H1 (cell line): ENCODE measurements around the gene ZNF536. TPM values are rescaled to one million over a fixed set of nuclear protein-coding genes. Genes with fewer than 3 reads are reported as not detected.

Source experiments
- CTCF ChIA-PET: fragments of 300-600 bp; sonication (Branson Sonifier 250); formaldehyde crosslinking; loops from one replicate; lab custom pipeline; 2021; ENCODE audit not compliant: partially characterized antibody; lab: Charles Lee
- POLR2A ChIA-PET: fragments of 300-600 bp; sonication (Branson Sonifier 250); formaldehyde crosslinking; loops from one replicate; lab custom pipeline; 2021; ENCODE audit warnings: inconsistent platforms; ENCODE audit not compliant: partially characterized antibody; lab: Charles Lee
- DNase-seq, 2 experiments: peaks; one replicate each; pipeline versions ENCODE4 v3.0.0 to v3.0.0-alpha.2; 2010 to 2022; ENCODE audit warnings: low spot score in 2 of 2, low read depth in 1 of 2, mixed read lengths in 1 of 2
- FAIRE-seq: peaks from 2 replicates; lab custom pipeline; 2011; peaks lifted over from hg19 to GRCh38; lab: Jason Lieb, UNC
- H2AFZ ChIP-seq: 2 replicates; pipeline ENCODE4 v1.8.1; 2012; ENCODE audit warnings: low read length, inconsistent platforms
- H2AK5ac ChIP-seq: 2 replicates; pipeline ENCODE4 v1.6.1; 2013; ENCODE audit warnings: low read depth, low read length
- H2BK120ac ChIP-seq: replicated peaks from 2 replicates; pipeline ENCODE3; 2013; ENCODE audit warnings: low read depth, low read length, inconsistent platforms
- H2BK12ac ChIP-seq: 2 replicates; pipeline ENCODE4 v1.6.1; 2013; ENCODE audit warnings: low read depth, low read length
- H2BK15ac ChIP-seq: 2 replicates; pipeline ENCODE4 v1.6.1; 2013; ENCODE audit warnings: low read length
- H2BK20ac ChIP-seq: 2 replicates; pipeline ENCODE4 v1.6.1; 2013; ENCODE audit warnings: low read length
- H2BK5ac ChIP-seq: 2 replicates; pipeline ENCODE4 v1.6.1; 2013; ENCODE audit warnings: low read depth, low read length
- H3K14ac ChIP-seq: 2 replicates; pipeline ENCODE4 v1.6.1; 2013; ENCODE audit warnings: inconsistent platforms; ENCODE audit not compliant: insufficient read length
- H3K18ac ChIP-seq: 2 replicates; pipeline ENCODE4 v1.6.1; 2013; ENCODE audit warnings: low read length; ENCODE audit errors: extremely low read depth
- H3K23ac ChIP-seq: 2 replicates; pipeline ENCODE4 v1.6.1; 2013; ENCODE audit warnings: inconsistent platforms; ENCODE audit not compliant: insufficient read length
- H3K23me2 ChIP-seq: 2 replicates; pipeline ENCODE4 v1.6.1; 2013; ENCODE audit warnings: low read depth, low read length
- H3K27ac ChIP-seq: 2 replicates; pipeline ENCODE4 v1.6.1; 2011; ENCODE audit warnings: low read depth, low read length, inconsistent platforms
- H3K27me3 ChIP-seq, 4 experiments: replicated peaks in 1 of 4; 1 replicate in 1 of 4; 2 replicates in 3 of 4; pipeline versions ENCODE4 v1.6.1 to v1.8.1; 2011 to 2013; ENCODE audit warnings: low read length in 3 of 4, mild to moderate bottlenecking in 3 of 4, inconsistent platforms in 2 of 4, mixed read lengths in 2 of 4, moderate library complexity in 1 of 4; ENCODE audit not compliant: control insufficient read depth in 3 of 4, insufficient read depth in 3 of 4; ENCODE audit errors: extremely low read depth in 1 of 4
- H3K36me3 ChIP-seq, 4 experiments: 2 replicates each; pipeline versions ENCODE4 v1.6.1 to v1.8.1; 2011 to 2013; ENCODE audit warnings: mild to moderate bottlenecking in 4 of 4, low read length in 3 of 4, moderate library complexity in 2 of 4, control low read depth in 1 of 4, inconsistent platforms in 1 of 4; ENCODE audit not compliant: insufficient read depth in 4 of 4, control insufficient read depth in 2 of 4
- H3K4ac ChIP-seq: replicated peaks from 2 replicates; pipeline ENCODE3; 2013; ENCODE audit warnings: low read length, low read depth, mixed read lengths, inconsistent platforms; ENCODE audit not compliant: insufficient read length
- H3K4me1 ChIP-seq, 4 experiments: replicated peaks in 1 of 4; 1 replicate in 1 of 4; 2 replicates in 3 of 4; pipeline versions ENCODE4 v1.6.1 to v1.8.1; 2011 to 2013; ENCODE audit warnings: low read length in 3 of 4, inconsistent platforms in 2 of 4, mixed read lengths in 1 of 4; ENCODE audit not compliant: insufficient read depth in 4 of 4, control insufficient read depth in 3 of 4
- H3K4me2 ChIP-seq, 2 experiments: 2 replicates each; pipeline versions ENCODE4 v1.6.1 to v1.8.1; 2011 to 2013; ENCODE audit warnings: low read depth in 2 of 2, low read length in 2 of 2, control low read depth in 1 of 2, inconsistent platforms in 1 of 2, mild to moderate bottlenecking in 1 of 2; ENCODE audit not compliant: insufficient read depth in 1 of 2
- H3K4me3 ChIP-seq, 4 experiments: fragments of 200-600, 300-600 bp in 1 of 4; sonication (generic), shearing (Covaris generic), sonication (Bioruptor Twin) in 1 of 4; 2 replicates each; pipeline versions ENCODE4 v1.5.1 to v1.8.1; 2011 to 2016; ENCODE audit warnings: low read length in 4 of 4, low read depth in 3 of 4, control low read depth in 2 of 4, inconsistent platforms in 2 of 4, mild to moderate bottlenecking in 2 of 4, mixed read lengths in 1 of 4, moderate library complexity in 1 of 4; ENCODE audit not compliant: insufficient read depth in 2 of 4; ENCODE audit errors: extremely low read depth in 1 of 4
- H3K56ac ChIP-seq: replicated peaks from 2 replicates; pipeline ENCODE3; 2013; ENCODE audit warnings: low read depth, mild to moderate bottlenecking, mixed read lengths, low read length, inconsistent platforms; ENCODE audit not compliant: insufficient read length
- H3K79me1 ChIP-seq: 2 replicates; pipeline ENCODE4 v1.6.1; 2013; ENCODE audit warnings: low read depth, low read length, control low read depth
- H3K79me2 ChIP-seq, 2 experiments: 2 replicates each; pipeline versions ENCODE4 v1.6.1 to v1.8.1; 2012 to 2013; ENCODE audit warnings: low read length in 2 of 2, mild to moderate bottlenecking in 2 of 2, inconsistent platforms in 1 of 2; ENCODE audit not compliant: insufficient read depth in 2 of 2, control insufficient read depth in 1 of 2
- H3K9ac ChIP-seq, 4 experiments: replicated peaks in 1 of 4; 1 replicate in 1 of 4; 2 replicates in 3 of 4; pipeline versions ENCODE4 v1.6.1 to v1.8.1; 2011 to 2013; ENCODE audit warnings: low read depth in 3 of 4, low read length in 3 of 4, control low read depth in 2 of 4, mild to moderate bottlenecking in 2 of 4, moderate library complexity in 2 of 4, inconsistent platforms in 1 of 4; ENCODE audit errors: extremely low read depth in 1 of 4
- H3K9me3 ChIP-seq, 2 experiments: 2 replicates each; pipeline versions ENCODE4 v1.6.1 to v1.8.1; 2012 to 2013; ENCODE audit warnings: mild to moderate bottlenecking in 2 of 2, moderate library complexity in 2 of 2, control low read depth in 1 of 2, inconsistent platforms in 1 of 2, low read depth in 1 of 2, low read length in 1 of 2, mixed read lengths in 1 of 2; ENCODE audit not compliant: insufficient read depth in 2 of 2
- H4K20me1 ChIP-seq, 2 experiments: replicated peaks in 1 of 2; 2 replicates each; pipeline versions ENCODE3 to v1.8.1; 2011 to 2013; ENCODE audit warnings: inconsistent platforms in 2 of 2, low read length in 2 of 2, mild to moderate bottlenecking in 1 of 2; ENCODE audit not compliant: insufficient read depth in 2 of 2, control insufficient read depth in 1 of 2
- H4K5ac ChIP-seq: 2 replicates; pipeline ENCODE4 v1.6.1; 2013; ENCODE audit warnings: low read length, low read depth, mixed read lengths, inconsistent platforms; ENCODE audit not compliant: insufficient read length
- H4K8ac ChIP-seq: 2 replicates; pipeline ENCODE4 v1.8.0; 2013; ENCODE audit warnings: mild to moderate bottlenecking, moderate library complexity, low read length, inconsistent platforms; ENCODE audit not compliant: insufficient read depth; ENCODE audit errors: extremely low read depth
- H4K91ac ChIP-seq: replicated peaks from 2 replicates; pipeline ENCODE3; 2013; ENCODE audit warnings: low read length, mixed read lengths, inconsistent platforms; ENCODE audit not compliant: insufficient read length
- BACH1 ChIP-seq: IDR thresholded peaks from 2 replicates; pipeline ENCODE4 v1.6.1; 2012; ENCODE audit warnings: low read length, improper control_type of control experiment
- BRCA1 ChIP-seq: IDR thresholded peaks from 2 replicates; pipeline ENCODE4 v1.6.1; 2012; ENCODE audit warnings: low read depth, low read length, improper control_type of control experiment
- TAF7 ChIP-seq: optimal IDR thresholded peaks from 2 replicates; pipeline ENCODE3; 2011; ENCODE audit warnings: low read depth, mild to moderate bottlenecking, inconsistent platforms, low read length, moderate library complexity, borderline replicate concordance
- TCF12 ChIP-seq: IDR thresholded peaks from 2 replicates; pipeline ENCODE4 v1.6.1; 2011; ENCODE audit warnings: low read depth, mild to moderate bottlenecking, low read length
- WGBS, 2 experiments: shearing (Covaris generic) in 1 of 2; methylation state at CpG; one replicate each; pipeline versions ENCODE4 v1.1.6 to v1.1.7; 2013 to 2015; ENCODE audit warnings: low lambda C conversion rate in 2 of 2, mixed read lengths in 2 of 2, inconsistent platforms in 1 of 2, low coverage in 1 of 2, missing lambda C conversion rate in 1 of 2; ENCODE audit not compliant: insufficient replicate concordance in 2 of 2, insufficient coverage in 1 of 2, insufficient read length in 1 of 2; ENCODE audit errors: extremely low coverage in 1 of 2, missing lambda C conversion rate in 1 of 2; 5-methylcytosine and 5-hydroxymethylcytosine counted together
- polyA plus RNA-seq, 7 experiments: library from polyadenylated mRNA; depleted of rRNA in 3 of 7; stranded (reverse) in 5 of 7; unstranded in 2 of 7; fragments of >200 nt in 5 of 7; fragments of 200-250 nt in 2 of 7; gene quantifications; 1 replicate in 5 of 7; 2 replicates in 1 of 7; 4 replicates in 1 of 7; pipeline versions ENCODE4 v1.2.1 to v1.2.3, GENCODE V29; 2011 to 2013; ENCODE audit warnings: missing spikeins in 2 of 7, mixed read lengths in 2 of 7
- total RNA-seq: library from RNA; stranded (reverse); fragmentation: NEBNext Ultra II Directional; extraction: Animal tissue kit (Norgen Biotek cat#: 25700); gene quantifications from 2 replicates; pipeline ENCODE4 v1.2.1, GENCODE V29; 2021

The ZNF536 gene
- total and polyA plus RNA-seq, 2 of the 8 experiments (the other 6 are each of a cell fraction or from before 2014, with no cell fraction given): 0.09 to 0.11 TPM

DNA sequence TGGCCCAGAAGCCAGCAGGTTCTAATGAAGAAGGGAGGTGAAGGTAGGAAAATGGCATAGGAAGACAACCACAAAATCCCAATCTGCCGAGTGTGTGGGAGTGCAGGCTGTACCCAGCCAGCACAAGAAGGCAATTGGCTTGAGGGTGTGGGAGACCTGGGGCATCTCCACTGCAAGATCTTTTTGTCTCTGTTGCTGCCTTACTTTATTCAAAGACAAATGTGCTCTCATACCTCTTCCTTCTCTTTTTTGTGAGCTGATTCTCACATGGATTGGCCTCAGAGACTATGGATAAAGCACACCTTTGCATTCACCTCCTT is 183.6 kb downstream of the ZNF536 start:
- Histone ChIP-seq H3K18ac (no peak overlapping the region), H2BK12ac (peak overlapping the region; percentile 64; the same call in 1 of the 2 replicates), H2BK20ac (peak overlapping the region; percentile 11; the same call in 1 of the 2 replicates), H4K8ac (no peak overlapping the region), H3K79me2 (no peaks in the 10 kb centered on the region), H2BK5ac (peak overlapping the region; percentile 19; the same call in 1 of the 2 replicates), H4K5ac (no peak overlapping the region), H3K36me3 (no peaks in the 10 kb centered on the region), H4K20me1 (no peaks in the 10 kb centered on the region), H3K27ac (no peak overlapping the region), H2BK120ac (no peak overlapping the region), H3K9ac (no peak overlapping the region), H3K9me3 (no peaks in the 10 kb centered on the region), H3K23ac (no peak overlapping the region), H4K91ac (no peak overlapping the region), H3K4me1 (peaks cover 8 to 27% (median 24%) of the 10 kb centered on the region in 4 experiments), H2AK5ac (no peak overlapping the region), H3K79me1 (no peaks in the 10 kb centered on the region), H2BK15ac (peak overlapping the region; percentile 78; the same call in 1 of the 2 replicates), H3K56ac (no peak overlapping the region), H2AFZ (no peak overlapping the region), H3K23me2 (no peaks in the 10 kb centered on the region), H3K4me3 (no peak overlapping the region), H3K14ac (no peak overlapping the region)
- CTCF ChIA-PET: interaction anchor here (1.0 to 2.0 kb wide), 10 partner anchors 10 to 99 kb away, joined by 3 to 7 read pairs (median 4); no protein-coding TSS in a partner anchor
- FAIRE-seq: no peak
- TF ChIP-seq TCF12: no peak
- no peak for TF ChIP-seq BACH1
- no peak for TF ChIP-seq BRCA1
- TF ChIP-seq TAF7: no peak
- TF ChIP-seq, all 59 proteins: peak for 0
- Histone ChIP-seq H3K4ac (no peak overlapping the region), H3K4me2 (no peak overlapping the region; a peak in 1 of 4 replicates), H3K27me3 (no peaks in the 10 kb centered on the region)
- POLR2A ChIA-PET: no interaction called here
- WGBS, 2 experiments: 89% methylated on average over 1 of the region's 1 CpG; no CpG with 5 or more reads in 1 of the 2 experiments
- no peak for DNase-seq
